Ishikawa (cell line): Measurements from ENCODE around the gene DNAJB12.
A peak's percentile ranks its signal among the peaks of the same experiment; 100 is the strongest.

Experiments used
- CEBPB ChIP-seq: IDR thresholded peaks from 2 replicates; pipeline ENCODE4 v1.6.1; 2012
- CREB1 ChIP-seq: IDR thresholded peaks from 2 replicates; pipeline ENCODE4 v1.6.1; 2012; ENCODE audit warnings: low read depth
- EGR1 ChIP-seq: IDR thresholded peaks from 2 replicates; pipeline ENCODE4 v1.6.1; 2012
- EP300 ChIP-seq: IDR thresholded peaks from 2 replicates; pipeline ENCODE4 v1.6.1; 2012; ENCODE audit warnings: borderline replicate concordance
- FOXM1 ChIP-seq: IDR thresholded peaks from 2 replicates; pipeline ENCODE4 v1.6.1; 2012; ENCODE audit warnings: low read depth, borderline replicate concordance
- MAX ChIP-seq: IDR thresholded peaks from 2 replicates; pipeline ENCODE4 v1.6.1; 2012
- NFIC ChIP-seq: IDR thresholded peaks from 2 replicates; pipeline ENCODE4 v1.6.1; 2012
- RAD21 ChIP-seq: IDR thresholded peaks from 2 replicates; pipeline ENCODE4 v1.6.1; 2012; ENCODE audit warnings: low read depth
- REST ChIP-seq: IDR thresholded peaks from 2 replicates; pipeline ENCODE4 v1.6.1; 2012; ENCODE audit warnings: low read depth, mild to moderate bottlenecking
- TAF1 ChIP-seq: IDR thresholded peaks from 2 replicates; pipeline ENCODE4 v1.6.1; 2012; ENCODE audit warnings: low read depth, mild to moderate bottlenecking
- TCF12 ChIP-seq: IDR thresholded peaks from 2 replicates; pipeline ENCODE4 v1.6.1; 2012; ENCODE audit warnings: low read depth
- TEAD4 ChIP-seq: IDR thresholded peaks from 2 replicates; pipeline ENCODE4 v1.6.1; 2012
- USF1 ChIP-seq: IDR thresholded peaks from 2 replicates; pipeline ENCODE4 v1.6.1; 2012
- YY1 ChIP-seq: IDR thresholded peaks from 2 replicates; pipeline ENCODE4 v1.6.1; 2012; ENCODE audit warnings: low read depth
- ZBTB7A ChIP-seq: IDR thresholded peaks from 2 replicates; pipeline ENCODE4 v1.6.1; 2012; ENCODE audit warnings: low read depth

The DNAJB12 gene

GRCh38 chr10:72297805-72298591 is 56.7 kb downstream of the DNAJB12 start:
- TF ChIP-seq RAD21 (0 out of 2 replicates have a peak, but pooled peaks have one; percentile 1), EGR1 (peak; percentile 3; the same call in 1 of the 2 replicates), MAX (peak; percentile 93), NFIC (no peak), EP300 (peak; percentile 31; the same call in 1 of the 2 replicates), YY1 (peak; percentile 20; the same call in 1 of the 2 replicates), REST (no peak), CREB1 (no peak), TCF12 (peak; percentile 50; the same call in 1 of the 2 replicates), USF1 (peak; percentile 73), ZBTB7A (peak; percentile 78; the same call in 1 of the 2 replicates)

GRCh38 chr10:72297281-72297804 is 57.4 kb downstream of the DNAJB12 start:
- TF ChIP-seq FOXM1 (no peak), TAF1 (no peak), YY1 (no peak), REST (no peak), NFIC (no peak), CEBPB (no peak), USF1 (no peak), TCF12 (no peak), RAD21 (no peak), TEAD4 (no peak), EP300 (no peak)

- TF ChIP-seq TAF1 (no peak), EGR1 (no peak), EP300 (no peak), CREB1 (no peak), CEBPB (no peak), USF1 (no peak), RAD21 (no peak), ZBTB7A (no peak), TCF12 (no peak), YY1 (no peak), REST (no peak), FOXM1 (no peak), NFIC (no peak), MAX (no peak), TEAD4 (no peak)
Measured at GRCh38 chr10:72295330-72295910, 59.3 kb downstream of the DNAJB12 start.
